OCI-LY3 (cell line): Measurements from ENCODE around the gene LINC00632.

Experiments used
- H2AFZ ChIP-seq: fragments of 200-600, 300-600 bp; shearing (Covaris generic); 2 replicates; pipeline ENCODE4 v1.6.0; 2014; ENCODE audit warnings: antibody characterized with exemption, low read depth, low read length
- H3K27ac ChIP-seq: fragments of 200-600, 300-600 bp; sonication (generic); 2 replicates; pipeline ENCODE4 v1.5.1; 2014; ENCODE audit warnings: mild to moderate bottlenecking, low read length, moderate library complexity, mixed read lengths
- H3K27me3 ChIP-seq: fragments of 200-600, 300-600 bp; sonication (generic); 2 replicates; pipeline ENCODE4 v1.6.1; 2014; ENCODE audit warnings: low read depth, low read length, mixed read lengths
- H3K36me3 ChIP-seq: fragments of 200-600, 300-600 bp; sonication (generic); replicated peaks from 2 replicates; pipeline ENCODE3; 2014; ENCODE audit warnings: low read depth, low read length, mixed read lengths
- H3K4me1 ChIP-seq: fragments of 300-600, 200-600 bp; sonication (generic); 2 replicates; pipeline ENCODE4 v1.6.1; 2014; ENCODE audit warnings: low read length, mixed read lengths
- H3K4me2 ChIP-seq: fragments of 200-600, 300-600 bp; sonication (generic); 2 replicates; pipeline ENCODE4 v1.6.1; 2014; ENCODE audit warnings: low read length, mixed read lengths
- H3K4me3 ChIP-seq: fragments of 300-600, 200-600 bp; sonication (generic); 2 replicates; pipeline ENCODE4 v1.5.1; 2014; ENCODE audit warnings: antibody characterized with exemption, mild to moderate bottlenecking, low read length, moderate library complexity
- H3K79me2 ChIP-seq: fragments of 300-600, 200-600 bp; shearing (Covaris generic); 2 replicates; pipeline ENCODE4 v1.6.1; 2014; ENCODE audit warnings: mild to moderate bottlenecking, low read length, mixed read lengths
- H3K9ac ChIP-seq: fragments of 300-600, 200-600 bp; shearing (Covaris generic); 2 replicates; pipeline ENCODE4 v1.6.0; 2014; ENCODE audit warnings: mild to moderate bottlenecking, low read length, moderate library complexity
- H3K9me3 ChIP-seq: fragments of 200-600, 300-600 bp; shearing (Covaris generic); 2 replicates; pipeline ENCODE4 v1.6.1; 2014; ENCODE audit warnings: low read length, mixed read lengths; ENCODE audit not compliant: insufficient read depth
- H4K20me1 ChIP-seq: fragments of 200-600, 300-600 bp; sonication (generic); 2 replicates; pipeline ENCODE4 v1.6.1; 2016; ENCODE audit warnings: low read length, mixed read lengths; ENCODE audit not compliant: insufficient read depth
- CTCF ChIP-seq: fragments of 200-600, 300-600 bp; sonication (generic); IDR thresholded peaks from 2 replicates; pipeline ENCODE4 v1.5.1; 2014; ENCODE audit warnings: antibody characterized with exemption, low read length, low read depth
- EZH2phosphoT487 ChIP-seq: fragments of 200-600 bp; shearing (Covaris generic); IDR thresholded peaks from 2 replicates; pipeline ENCODE4 v1.6.1; 2018; ENCODE audit warnings: antibody characterized with exemption, mixed run types, low read depth

Gene LINC00632

GRCh38 chrX:140711894-140712293 lies 2.3 kb downstream of the LINC00632 start:
- H3K27me3 ChIP-seq, result no peaks in the 10 kb centered on the region
- no peak overlapping the region for H3K4me3 ChIP-seq
- H4K20me1 ChIP-seq, result no peaks in the 10 kb centered on the region
- H3K9ac ChIP-seq, result no peak overlapping the region
- no peak overlapping the region for H3K27ac ChIP-seq
- no peaks in the 10 kb centered on the region for H3K36me3 ChIP-seq
- H2AFZ ChIP-seq, result no peak overlapping the region
- no peaks in the 10 kb centered on the region for H3K4me1 ChIP-seq
- no peaks in the 10 kb centered on the region for H3K9me3 ChIP-seq
- H3K4me2 ChIP-seq, result no peak overlapping the region
- no peaks in the 10 kb centered on the region for H3K79me2 ChIP-seq
- TF ChIP-seq CTCF (no peak), EZH2phosphoT487 (no peak)

GRCh38 chrX:140712413-140713173 lies 3.0 kb downstream of the LINC00632 start:
- TF ChIP-seq CTCF (no peak), EZH2phosphoT487 (no peak)
- Histone ChIP-seq H3K9ac (no peak overlapping the region), H3K27me3 (no peaks in the 10 kb centered on the region), H3K79me2 (no peaks in the 10 kb centered on the region), H4K20me1 (no peaks in the 10 kb centered on the region), H3K27ac (no peak overlapping the region), H2AFZ (no peak overlapping the region), H3K36me3 (no peaks in the 10 kb centered on the region), H3K4me2 (no peak overlapping the region), H3K4me3 (no peak overlapping the region), H3K9me3 (no peaks in the 10 kb centered on the region), H3K4me1 (no peaks in the 10 kb centered on the region)

GRCh38 chrX:140713174-140713539 lies 3.6 kb downstream of the LINC00632 start:
- Histone ChIP-seq H3K79me2 (no peaks in the 10 kb centered on the region), H3K27me3 (no peaks in the 10 kb centered on the region), H3K9me3 (no peaks in the 10 kb centered on the region), H2AFZ (no peak overlapping the region), H3K9ac (no peak overlapping the region), H3K4me2 (no peak overlapping the region), H3K36me3 (no peaks in the 10 kb centered on the region), H3K4me3 (no peak overlapping the region), H4K20me1 (no peaks in the 10 kb centered on the region), H3K4me1 (no peaks in the 10 kb centered on the region), H3K27ac (no peak overlapping the region)
- TF ChIP-seq CTCF (no peak), EZH2phosphoT487 (no peak)

GRCh38 chrX:140715787-140716186 lies 6.2 kb downstream of the LINC00632 start:
- no peak overlapping the region for H2AFZ ChIP-seq
- no peaks in the 10 kb centered on the region for H3K27me3 ChIP-seq
- no peaks in the 10 kb centered on the region for H3K36me3 ChIP-seq
- no peak overlapping the region for H3K4me3 ChIP-seq
- no peak for TF ChIP-seq EZH2phosphoT487
- no peak for TF ChIP-seq CTCF
- H4K20me1 ChIP-seq, result no peaks in the 10 kb centered on the region
- no peak overlapping the region for H3K27ac ChIP-seq
- H3K9ac ChIP-seq, result no peak overlapping the region
- no peaks in the 10 kb centered on the region for H3K4me1 ChIP-seq
- no peak overlapping the region for H3K4me2 ChIP-seq
- H3K9me3 ChIP-seq, result no peaks in the 10 kb centered on the region
- no peaks in the 10 kb centered on the region for H3K79me2 ChIP-seq
